ENCODE data around the gene FGF9. TPM values are rescaled to one million over a fixed set of nuclear protein-coding genes. Genes with fewer than 3 reads are reported as not detected.

FGF9 gene
- total and polyA plus RNA-seq, 8 donors, result 0.14 to 2.2 (median 0.27) TPM; not detected in 2

DNA sequence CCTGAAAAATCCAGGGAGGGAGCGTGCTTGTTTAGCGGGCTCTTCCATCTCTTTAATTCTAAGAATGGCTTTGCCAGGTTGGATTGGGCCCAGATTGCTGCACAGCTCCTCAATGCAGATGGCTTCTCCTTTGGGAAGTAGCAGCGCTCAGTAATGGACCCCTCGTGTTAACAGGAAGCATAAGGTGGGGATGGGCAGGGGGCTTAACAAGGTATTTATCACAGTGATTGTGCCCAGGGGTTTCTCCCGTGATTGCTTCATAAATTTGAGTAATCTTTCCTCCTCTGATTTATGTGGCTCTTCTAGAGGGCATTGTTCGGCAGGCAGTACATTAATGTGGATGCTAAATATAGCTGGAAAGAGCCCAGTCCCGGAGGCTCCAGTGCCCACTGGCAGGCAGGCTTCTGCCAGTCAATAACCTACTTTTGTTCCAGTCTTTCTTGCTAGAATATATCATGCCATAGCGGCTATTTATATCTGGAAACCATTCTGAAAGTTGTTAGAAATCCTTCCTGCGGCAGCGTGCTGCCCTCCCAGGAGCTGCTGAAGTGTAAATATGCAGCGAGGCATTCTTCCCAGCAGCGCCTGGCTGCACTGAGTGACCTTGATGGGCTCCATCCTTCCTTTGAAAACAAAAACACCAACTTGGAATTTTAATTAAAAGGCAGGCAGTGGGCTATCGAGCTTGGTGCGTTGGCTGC is 65.0 kb downstream of the FGF9 start:
- intact Hi-C loops (cut with DNase I; ENCODE audit: low total_unique reads), result no loop called here
- TF ChIP-seq POLR2A (IDR thresholded peaks at IDR 0.05) (no peak), EP300 (IDR thresholded peaks at IDR 0.05) (no peak), POLR2AphosphoS5 (IDR thresholded peaks at IDR 0.05) (no peak)
- TF ChIP-seq, protein P1, sequence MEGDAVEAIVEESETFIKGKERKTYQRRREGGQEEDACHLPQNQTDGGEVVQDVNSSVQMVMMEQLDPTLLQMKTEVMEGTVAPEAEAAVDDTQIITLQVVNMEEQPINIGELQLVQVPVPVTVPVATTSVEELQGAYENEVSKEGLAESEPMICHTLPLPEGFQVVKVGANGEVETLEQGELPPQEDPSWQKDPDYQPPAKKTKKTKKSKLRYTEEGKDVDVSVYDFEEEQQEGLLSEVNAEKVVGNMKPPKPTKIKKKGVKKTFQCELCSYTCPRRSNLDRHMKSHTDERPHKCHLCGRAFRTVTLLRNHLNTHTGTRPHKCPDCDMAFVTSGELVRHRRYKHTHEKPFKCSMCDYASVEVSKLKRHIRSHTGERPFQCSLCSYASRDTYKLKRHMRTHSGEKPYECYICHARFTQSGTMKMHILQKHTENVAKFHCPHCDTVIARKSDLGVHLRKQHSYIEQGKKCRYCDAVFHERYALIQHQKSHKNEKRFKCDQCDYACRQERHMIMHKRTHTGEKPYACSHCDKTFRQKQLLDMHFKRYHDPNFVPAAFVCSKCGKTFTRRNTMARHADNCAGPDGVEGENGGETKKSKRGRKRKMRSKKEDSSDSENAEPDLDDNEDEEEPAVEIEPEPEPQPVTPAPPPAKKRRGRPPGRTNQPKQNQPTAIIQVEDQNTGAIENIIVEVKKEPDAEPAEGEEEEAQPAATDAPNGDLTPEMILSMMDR (IDR thresholded peaks at IDR 0.05), result no peak
- peak in 1 of 2 donors; percentile 54 for DNase-seq
- peaks cover 0 to 10% (median 8%) of the 10 kb centered on the region in 4 donors for H3K9me3 ChIP-seq
- peaks cover 0 to 15% (median 12%) of the 10 kb centered on the region in 4 donors for H3K4me1 ChIP-seq
- peaks cover 0 to 19% (median 0%) of the 10 kb centered on the region in 3 donors for H3K27me3 ChIP-seq
- H3K36me3 ChIP-seq, result no peaks in the 10 kb centered on the region
- WGBS, 5 donors, result 21 to 31% (median 25%) methylated on average over 14 of the region's 14 CpGs
- H3K4me3 ChIP-seq, result peak overlapping the region in 1 of 4 donors; percentile 8
- H3K27ac ChIP-seq, result no peak overlapping the region

GRCh38 chr13:21736926-21737325 is 66.1 kb downstream of the FGF9 start:
- Histone ChIP-seq H3K27ac (no peak overlapping the region), H3K9me3 (peaks cover 0 to 9% (median 5%) of the 10 kb centered on the region in 4 donors), H3K4me3 (no peak overlapping the region), H3K27me3 (peaks cover 0 to 19% (median 0%) of the 10 kb centered on the region in 3 donors), H3K36me3 (no peaks in the 10 kb centered on the region), H3K4me1 (peaks cover 0 to 15% (median 12%) of the 10 kb centered on the region in 4 donors)
- DNase-seq, result no peak
- WGBS, 5 donors, result 64 to 83% (median 81%) methylated on average over 5 of the region's 5 CpGs
- TF ChIP-seq EP300 (IDR thresholded peaks at IDR 0.05) (no peak), POLR2AphosphoS5 (IDR thresholded peaks at IDR 0.05) (no peak), POLR2A (IDR thresholded peaks at IDR 0.05) (no peak)
- TF ChIP-seq, protein P1 (IDR thresholded peaks at IDR 0.05), result no peak
- intact Hi-C loops (cut with DNase I; ENCODE audit: low total_unique reads), result no loop called here

- intact Hi-C loops (cut with DNase I; ENCODE audit: low total_unique reads), result no loop called here
- DNase-seq, result no peak
Observed at GRCh38 chr13:21738630-21739029, 67.8 kb downstream of the FGF9 start.

GRCh38 chr13:21739771-21740170 is 68.9 kb downstream of the FGF9 start:
- H3K4me3 ChIP-seq, result no peak overlapping the region
- no peak overlapping the region for H3K27ac ChIP-seq
- TF ChIP-seq EP300 (IDR thresholded peaks at IDR 0.05), result no peak
- no peak for TF ChIP-seq POLR2AphosphoS5 (IDR thresholded peaks at IDR 0.05)
- TF ChIP-seq POLR2A (IDR thresholded peaks at IDR 0.05), result no peak
- TF ChIP-seq, protein P1 (IDR thresholded peaks at IDR 0.05), result no peak
- peak in 1 of 2 donors; percentile 30 for DNase-seq
- intact Hi-C loops (cut with DNase I; ENCODE audit: low total_unique reads), result no loop called here
- H3K27me3 ChIP-seq, result peaks cover 0 to 19% (median 0%) of the 10 kb centered on the region in 3 donors
- 64 to 73% (median 68%) methylated on average over 8 of the region's 8 CpGs for WGBS, 5 donors
- H3K9me3 ChIP-seq, result no peaks in the 10 kb centered on the region
- H3K36me3 ChIP-seq, result no peaks in the 10 kb centered on the region
- peaks cover 0 to 19% (median 12%) of the 10 kb centered on the region in 4 donors for H3K4me1 ChIP-seq

More at GRCh38 chr13:21738630-21739029, 67.8 kb downstream of the FGF9 start:
- Histone ChIP-seq H3K36me3 (no peaks in the 10 kb centered on the region), H3K9me3 (no peaks in the 10 kb centered on the region), H3K27ac (no peak overlapping the region), H3K27me3 (peaks cover 0 to 19% (median 0%) of the 10 kb centered on the region in 3 donors), H3K4me3 (no peak overlapping the region), H3K4me1 (peaks cover 0 to 19% (median 12%) of the 10 kb centered on the region in 4 donors)
- TF ChIP-seq, protein P1 (IDR thresholded peaks at IDR 0.05), result no peak
- TF ChIP-seq POLR2AphosphoS5 (IDR thresholded peaks at IDR 0.05) (no peak), POLR2A (IDR thresholded peaks at IDR 0.05) (no peak)
- WGBS, 5 donors, result 59 to 89% (median 81%) methylated on average over 5 of the region's 5 CpGs

Measured in stomach (tissue), 9 donors.